H9 (cell line): ENCODE results near the gene SEMA3A. TPM values are rescaled to one million over a fixed set of nuclear protein-coding genes. Genes with fewer than 3 reads are reported as not detected.

ENCODE experiments used
- DNase-seq: peaks from one replicate; pipeline ENCODE4 v3.0.0-alpha.2; 2017
- H2AFZ ChIP-seq: one replicate; pipeline ENCODE4 v1.6.1; 2013; ENCODE audit warnings: mild to moderate bottlenecking, low read length, control low read depth, moderate library complexity
- H2AK5ac ChIP-seq: 2 replicates; pipeline ENCODE4 v1.6.1; 2013; ENCODE audit warnings: low read length, control low read depth, mixed read lengths; ENCODE audit not compliant: insufficient read length
- H2BK120ac ChIP-seq: one replicate; pipeline ENCODE4 v1.6.1; 2013; ENCODE audit warnings: low read depth, mild to moderate bottlenecking, low read length, control low read depth, inconsistent platforms; ENCODE audit not compliant: poor library complexity, severe bottlenecking
- H2BK12ac ChIP-seq: 2 replicates; pipeline ENCODE4 v1.6.1; 2013; ENCODE audit warnings: low read length, control low read depth, mixed read lengths, low read depth; ENCODE audit not compliant: insufficient read length
- H2BK15ac ChIP-seq: 2 replicates; pipeline ENCODE4 v1.6.1; 2013; ENCODE audit warnings: low read depth, low read length, control low read depth
- H2BK20ac ChIP-seq: one replicate; pipeline ENCODE4 v1.6.1; 2013; ENCODE audit warnings: low read depth, mild to moderate bottlenecking, low read length, control low read depth, inconsistent platforms; ENCODE audit not compliant: poor library complexity, severe bottlenecking
- H2BK5ac ChIP-seq: 2 replicates; pipeline ENCODE4 v1.6.1; 2013; ENCODE audit warnings: low read length, control low read depth, mixed read lengths; ENCODE audit not compliant: insufficient read length
- H3K14ac ChIP-seq: 2 replicates; pipeline ENCODE4 v1.6.1; 2013; ENCODE audit warnings: low read length, control low read depth; ENCODE audit not compliant: insufficient read depth
- H3K18ac ChIP-seq: 2 replicates; pipeline ENCODE4 v1.6.1; 2013; ENCODE audit warnings: low read depth, mild to moderate bottlenecking, mixed read lengths, low read length, control low read depth; ENCODE audit not compliant: insufficient read length
- H3K23ac ChIP-seq: 2 replicates; pipeline ENCODE4 v1.6.1; 2013; ENCODE audit warnings: low read length, control low read depth, mixed read lengths, low read depth; ENCODE audit not compliant: insufficient read length
- H3K23me2 ChIP-seq: 2 replicates; pipeline ENCODE4 v1.6.1; 2013; ENCODE audit warnings: low read depth, mild to moderate bottlenecking, mixed read lengths, low read length, control low read depth; ENCODE audit not compliant: insufficient read length, poor library complexity, severe bottlenecking
- H3K27ac ChIP-seq: 2 replicates; pipeline ENCODE4 v1.5.1; 2013; ENCODE audit warnings: low read length, control low read depth, mixed read lengths, low read depth; ENCODE audit not compliant: insufficient read length
- H3K27me3 ChIP-seq: 2 replicates; pipeline ENCODE4 v1.6.1; 2013; ENCODE audit warnings: low read length, control low read depth, inconsistent platforms; ENCODE audit not compliant: insufficient read depth
- H3K4ac ChIP-seq: 2 replicates; pipeline ENCODE4 v1.6.1; 2013; ENCODE audit warnings: low read depth, mild to moderate bottlenecking, control low read depth, inconsistent platforms, low read length, moderate library complexity
- H3K4me1 ChIP-seq: 2 replicates; pipeline ENCODE4 v1.6.1; 2013; ENCODE audit warnings: low read length, control low read depth, inconsistent platforms; ENCODE audit not compliant: insufficient read depth
- H3K4me2 ChIP-seq: 2 replicates; pipeline ENCODE4 v1.6.1; 2013; ENCODE audit warnings: low read length, control low read depth, mixed read lengths; ENCODE audit not compliant: insufficient read length, insufficient read depth
- H3K56ac ChIP-seq: 2 replicates; pipeline ENCODE4 v1.6.1; 2013; ENCODE audit warnings: low read depth, mild to moderate bottlenecking, mixed read lengths, low read length, control low read depth; ENCODE audit not compliant: insufficient read length
- H3K79me1 ChIP-seq: 2 replicates; pipeline ENCODE4 v1.6.1; 2013; ENCODE audit warnings: low read depth, mild to moderate bottlenecking, moderate library complexity, low read length, control low read depth, inconsistent platforms; ENCODE audit not compliant: insufficient read depth, poor library complexity, severe bottlenecking
- H3K79me2 ChIP-seq: 2 replicates; pipeline ENCODE4 v1.6.1; 2013; ENCODE audit warnings: low read length, control low read depth, inconsistent platforms; ENCODE audit not compliant: insufficient read depth
- H3K9ac ChIP-seq: 2 replicates; pipeline ENCODE4 v1.6.1; 2013; ENCODE audit warnings: low read length, control low read depth, mixed read lengths; ENCODE audit not compliant: insufficient read length; ENCODE audit errors: extremely low read depth
- H3K9me3 ChIP-seq: one replicate; pipeline ENCODE4 v1.6.1; 2013; ENCODE audit warnings: low read depth, low read length, inconsistent platforms; ENCODE audit not compliant: control insufficient read depth
- H3T11ph ChIP-seq: one replicate; pipeline ENCODE4 v1.6.1; 2013; ENCODE audit warnings: mild to moderate bottlenecking, low read length, control low read depth, inconsistent platforms
- H4K20me1 ChIP-seq: one replicate; pipeline ENCODE4 v1.6.1; 2013; ENCODE audit not compliant: control insufficient read depth, insufficient read length, insufficient read depth
- H4K5ac ChIP-seq: 2 replicates; pipeline ENCODE4 v1.6.1; 2013; ENCODE audit warnings: low read depth, mild to moderate bottlenecking, mixed read lengths, low read length, control low read depth; ENCODE audit not compliant: insufficient read length
- H4K8ac ChIP-seq: replicated peaks from 2 replicates; pipeline ENCODE4 v1.6.1; 2013; ENCODE audit warnings: low read length, control low read depth, mixed read lengths, low read depth; ENCODE audit not compliant: insufficient read length
- H4K91ac ChIP-seq: 2 replicates; pipeline ENCODE4 v1.6.1; 2013; ENCODE audit warnings: low read depth, mild to moderate bottlenecking, moderate library complexity, mixed read lengths, low read length, control low read depth; ENCODE audit not compliant: insufficient read length
- H3K27ac Mint-ChIP-seq, 3 experiments: 2 replicates in 2 of 3; 3 replicates in 1 of 3; pipeline ENCODE4 v1.8.0; 2020 to 2021; ENCODE audit warnings: mixed read lengths in 3 of 3, mild to moderate bottlenecking in 1 of 3, moderate library complexity in 1 of 3
- H3K27me3 Mint-ChIP-seq: 2 replicates; pipeline ENCODE4 v1.8.0; 2021; ENCODE audit warnings: low read depth, mild to moderate bottlenecking, moderate library complexity, mixed read lengths
- H3K36me3 Mint-ChIP-seq, 3 experiments: 2 replicates in 2 of 3; 3 replicates in 1 of 3; pipeline ENCODE4 v1.8.0; 2020 to 2021; ENCODE audit warnings: low read depth in 3 of 3, mixed read lengths in 3 of 3; ENCODE audit not compliant: insufficient read depth in 1 of 3
- H3K4me1 Mint-ChIP-seq, 2 experiments: 2 replicates each; pipeline ENCODE4 v1.8.0; 2020; ENCODE audit warnings: mixed read lengths in 2 of 2
- H3K4me3 Mint-ChIP-seq, 2 experiments: 2 replicates in 1 of 2; 3 replicates in 1 of 2; pipeline ENCODE4 v1.8.0; 2020 to 2021; ENCODE audit warnings: mild to moderate bottlenecking in 2 of 2, mixed read lengths in 2 of 2, moderate library complexity in 1 of 2
- H3K9me3 Mint-ChIP-seq, 2 experiments: 2 replicates in 1 of 2; 3 replicates in 1 of 2; pipeline ENCODE4 v1.8.0; 2020; ENCODE audit warnings: mild to moderate bottlenecking in 2 of 2, mixed read lengths in 2 of 2, moderate library complexity in 1 of 2
- CTCF ChIP-seq: fragments of 200-600 bp; sonication (generic); conservative IDR thresholded peaks from 3 replicates; pipeline ENCODE4 v1.8.0; 2021; ENCODE audit warnings: antibody characterized with exemption, mild to moderate bottlenecking
- WGBS: extraction: QIAGEN DNeasy Blood & Tissue Kit; methylation state at CpG from one replicate; pipeline ENCODE4 v1.1.7; 2013; ENCODE audit warnings: missing lambda C conversion rate, low lambda C conversion rate, mixed read lengths; ENCODE audit not compliant: insufficient read length; ENCODE audit errors: extremely low coverage; 5-methylcytosine and 5-hydroxymethylcytosine counted together
- total RNA-seq: library from RNA; stranded (reverse); gene quantifications from 2 replicates; pipeline ENCODE4 v1.2.1, GENCODE V29; 2021

The SEMA3A gene
- total RNA-seq, 1 experiment from 2014 or later, result 60.0 TPM

- no CpG with 5 or more reads among the region's 2 CpGs for WGBS
- H3K9me3 ChIP-seq, result no peaks in the 10 kb centered on the region
- Mint-ChIP-seq H3K9me3 (peaks cover 10 to 11% of the 10 kb centered on the region in 2 experiments; a peak in 4 of 5 replicates), H3K36me3 (peaks cover 11 to 19% (median 14%) of the 10 kb centered on the region in 3 experiments), H3K27ac (no peak overlapping the region; a peak in 2 of 7 replicates), H3K4me1 (peaks cover 43 to 45% of the 10 kb centered on the region in 2 experiments), H3K4me3 (no peak overlapping the region), H3K27me3 (no peaks in the 10 kb centered on the region)
- no peaks in the 10 kb centered on the region for H3K79me1 ChIP-seq
- H2BK120ac ChIP-seq, result no peak overlapping the region
- no peak overlapping the region for H4K5ac ChIP-seq
- no peaks in the 10 kb centered on the region; the same call in 1 of the 2 replicates for H3K4me1 ChIP-seq
- H2BK5ac ChIP-seq, result no peak overlapping the region
- H3K18ac ChIP-seq, result no peak overlapping the region
- H3K4ac ChIP-seq, result no peak overlapping the region
- H4K8ac ChIP-seq, result no peak overlapping the region
- no peak overlapping the region for H3K56ac ChIP-seq
- H2AFZ ChIP-seq, result no peak overlapping the region
- no peak for DNase-seq
- no peak overlapping the region for H3K4me2 ChIP-seq
- H4K91ac ChIP-seq, result no peak overlapping the region
- H3K79me2 ChIP-seq, result no peaks in the 10 kb centered on the region
- H2AK5ac ChIP-seq, result no peak overlapping the region
- H3K23ac ChIP-seq, result no peak overlapping the region
- H2BK15ac ChIP-seq, result no peak overlapping the region
- no peak overlapping the region for H2BK20ac ChIP-seq
- H2BK12ac ChIP-seq, result no peak overlapping the region
- H3K23me2 ChIP-seq, result no peaks in the 10 kb centered on the region
- no peaks in the 10 kb centered on the region for H4K20me1 ChIP-seq
- H3K27me3 ChIP-seq, result no peaks in the 10 kb centered on the region
- no peak for TF ChIP-seq CTCF
- H3K27ac ChIP-seq, result no peak overlapping the region
- H3T11ph ChIP-seq, result no peak overlapping the region
- no peak overlapping the region for H3K9ac ChIP-seq
- no peak overlapping the region for H3K14ac ChIP-seq
These were observed 29.9 kb upstream of the SEMA3A start for GRCh38 chr7:84224505-84224904.
